GM21723 (cell line): Measurements from ENCODE around the gene MAPKAPK2.
"Not testable (repeated sequence)": the region's sequence is repeated elsewhere in the genome, so short reads cannot be mapped to it uniquely, and the experiment has no call there.

Experiments used
- ATAC-seq: cut with Tn5 transposase; IDR thresholded peaks from one replicate; pipeline ENCODE4 v1.9.1; 2021; ENCODE audit warnings: mild to moderate bottlenecking, moderate library complexity; ENCODE audit not compliant: unreplicated experiment

The MAPKAPK2 gene

GRCh38 chr1:206684478-206685333 lies at the start of gene MAPKAPK2:
TSS of gene MAPKAPK2 (plus strand) at chr1:206684905. CDS start at chr1:206685230, 325 bp downstream.
- peak; percentile 35 for ATAC-seq

GRCh38 chr1:206635080-206635977 lies 49.4 kb upstream of the MAPKAPK2 start, which contains the start of gene DYRK3:
TSS of gene DYRK3 (plus strand) at chr1:206635536. CDS start at chr1:206635704, 168 bp downstream.
- peak; percentile 88 for ATAC-seq

- ATAC-seq = peak; percentile 19
Measured at GRCh38 chr1:206635978-206636345, 48.7 kb upstream of the MAPKAPK2 start.

- ATAC-seq = no peak
Measured at GRCh38 chr1:206636671-206637070, 48.0 kb upstream of the MAPKAPK2 start.

GRCh38 chr1:206637605-206638004 lies 47.1 kb upstream of the MAPKAPK2 start:
- no peak for ATAC-seq

GRCh38 chr1:206642074-206642473 lies 42.6 kb upstream of the MAPKAPK2 start:
- ATAC-seq = not testable (repeated sequence)

- no peak for ATAC-seq
Measured at GRCh38 chr1:206643118-206643698, 41.5 kb upstream of the MAPKAPK2 start.

- ATAC-seq = no peak
Measured at GRCh38 chr1:206646504-206646903, 38.2 kb upstream of the MAPKAPK2 start.

GRCh38 chr1:206647224-206647623 lies 37.5 kb upstream of the MAPKAPK2 start:
- ATAC-seq = no peak

GRCh38 chr1:206649261-206649921 lies 35.3 kb upstream of the MAPKAPK2 start:
- ATAC-seq = no peak

GRCh38 chr1:206651014-206651413 lies 33.7 kb upstream of the MAPKAPK2 start:
- ATAC-seq = no peak

- ATAC-seq = no peak
Measured at GRCh38 chr1:206651958-206652890, 32.5 kb upstream of the MAPKAPK2 start.

- ATAC-seq = no peak
Measured at GRCh38 chr1:206653715-206654459, 30.8 kb upstream of the MAPKAPK2 start.

GRCh38 chr1:206654828-206655227 lies 29.9 kb upstream of the MAPKAPK2 start:
- ATAC-seq = no peak

- no peak for ATAC-seq
Measured at GRCh38 chr1:206655471-206655882, 29.2 kb upstream of the MAPKAPK2 start.

GRCh38 chr1:206656936-206657335 lies 27.8 kb upstream of the MAPKAPK2 start:
- ATAC-seq = no peak

- no peak for ATAC-seq
Measured at GRCh38 chr1:206657751-206658150, 27.0 kb upstream of the MAPKAPK2 start.

- peak; percentile 67 for ATAC-seq
Measured at GRCh38 chr1:206658264-206658980, 26.3 kb upstream of the MAPKAPK2 start.
